ENCODE data around the gene CADM3. TPM values are rescaled to one million over a fixed set of nuclear protein-coding genes. Genes with fewer than 3 reads are reported as not detected.

Gene CADM3
- polyA plus RNA-seq, 3 donors: not detected

DNA sequence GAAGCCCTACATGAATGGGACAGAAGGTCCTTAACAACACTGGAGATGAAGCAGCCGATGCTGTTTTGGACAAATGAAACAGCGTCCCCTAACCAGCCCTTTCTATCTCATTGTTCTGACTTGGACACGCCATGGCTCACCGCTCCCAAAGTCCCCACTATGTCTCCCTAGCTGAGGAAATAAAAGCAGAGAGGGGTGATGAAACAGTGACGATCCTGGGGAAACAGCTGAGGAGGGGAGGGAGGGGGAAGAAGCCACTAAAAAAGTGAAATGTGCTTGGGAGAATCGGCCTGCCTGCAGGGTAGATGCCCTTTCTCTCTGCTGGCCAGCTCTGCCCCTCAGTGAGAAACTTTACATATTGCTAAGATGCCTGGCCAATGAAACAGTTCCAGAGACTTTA is 32.2 kb downstream of the CADM3 start:
- H3K27ac ChIP-seq (ENCODE audit: low read depth in 1 of 2, low read length in 2 of 2): no peak overlapping the region
- no peak overlapping the region for H3K4me3 ChIP-seq (replicated peaks in 1 of 3; ENCODE audit: low read depth in 2 of 3, low read length in 3 of 3)

DNA sequence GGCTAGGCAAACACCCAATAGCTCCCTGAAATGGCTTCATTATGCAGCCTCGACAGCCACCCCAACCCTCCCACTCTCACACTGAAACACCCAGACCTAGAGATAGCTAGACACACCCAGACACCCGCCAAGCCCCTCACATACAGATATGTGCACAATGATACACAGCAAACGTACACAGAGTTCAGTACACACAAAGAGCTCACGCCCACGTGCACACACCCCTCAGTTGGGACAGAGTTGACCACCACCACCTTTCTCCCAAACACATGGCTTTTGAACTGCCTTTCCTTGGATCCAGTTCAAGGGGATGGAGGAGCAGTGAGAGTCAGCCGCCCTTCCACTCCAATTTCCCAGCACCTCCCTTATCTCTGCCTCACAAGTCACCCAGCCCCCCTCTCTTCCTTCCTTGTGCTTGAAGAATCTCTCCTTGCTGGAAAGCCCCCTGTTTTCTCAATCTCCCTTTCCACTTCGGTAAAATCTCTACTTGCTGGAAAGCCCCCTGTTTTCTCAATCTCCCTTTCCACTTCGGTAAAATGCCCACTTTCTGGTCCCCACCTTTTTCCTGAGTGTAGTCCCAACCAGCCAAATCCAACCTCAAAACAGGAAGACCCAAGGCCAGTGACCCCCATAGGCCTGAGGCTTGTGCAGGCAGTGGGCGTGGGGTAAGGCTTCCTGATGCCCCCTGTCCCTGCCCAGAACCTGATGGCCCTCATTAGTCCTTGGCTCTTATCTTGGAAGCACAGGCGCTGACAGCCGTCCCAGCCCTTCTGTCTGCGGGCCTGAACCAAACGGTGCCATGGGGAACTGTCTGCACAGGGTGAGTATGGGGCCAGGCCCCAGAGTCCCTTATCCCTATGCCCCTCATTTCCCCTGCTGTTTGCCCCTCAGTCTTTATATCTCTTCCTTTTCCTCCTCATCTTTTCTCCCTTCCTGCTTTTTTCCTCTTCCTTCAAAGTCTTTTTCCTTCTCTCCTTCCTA is 33.0 kb downstream of the CADM3 start, which contains the start of gene ACKR1:
ACKR1 (plus strand) TSS at position 715 of the 981 bp plus-strand sequence; CDS start at position 800, 85 bp downstream.
- no peak within 1 kb of the TSS for H2AFZ ChIP-seq (ENCODE audit: insufficient read depth, low read depth, low read length, poor library complexity, severe bottlenecking)
- peaks cover 0 to 2% (median 0%) of the 10 kb centered on the region in 7 donors for H3K9me3 Mint-ChIP-seq
- peaks cover 12 to 31% (median 24%) of the 10 kb centered on the region in 3 donors for H3K27me3 Mint-ChIP-seq (ENCODE audit: low read depth in 3 of 3)
- H3K4me2 ChIP-seq (replicated peaks; ENCODE audit: extremely low read depth, low read length, poor library complexity, severe bottlenecking): no peak within 1 kb of the TSS
- TF ChIP-seq, protein P1, sequence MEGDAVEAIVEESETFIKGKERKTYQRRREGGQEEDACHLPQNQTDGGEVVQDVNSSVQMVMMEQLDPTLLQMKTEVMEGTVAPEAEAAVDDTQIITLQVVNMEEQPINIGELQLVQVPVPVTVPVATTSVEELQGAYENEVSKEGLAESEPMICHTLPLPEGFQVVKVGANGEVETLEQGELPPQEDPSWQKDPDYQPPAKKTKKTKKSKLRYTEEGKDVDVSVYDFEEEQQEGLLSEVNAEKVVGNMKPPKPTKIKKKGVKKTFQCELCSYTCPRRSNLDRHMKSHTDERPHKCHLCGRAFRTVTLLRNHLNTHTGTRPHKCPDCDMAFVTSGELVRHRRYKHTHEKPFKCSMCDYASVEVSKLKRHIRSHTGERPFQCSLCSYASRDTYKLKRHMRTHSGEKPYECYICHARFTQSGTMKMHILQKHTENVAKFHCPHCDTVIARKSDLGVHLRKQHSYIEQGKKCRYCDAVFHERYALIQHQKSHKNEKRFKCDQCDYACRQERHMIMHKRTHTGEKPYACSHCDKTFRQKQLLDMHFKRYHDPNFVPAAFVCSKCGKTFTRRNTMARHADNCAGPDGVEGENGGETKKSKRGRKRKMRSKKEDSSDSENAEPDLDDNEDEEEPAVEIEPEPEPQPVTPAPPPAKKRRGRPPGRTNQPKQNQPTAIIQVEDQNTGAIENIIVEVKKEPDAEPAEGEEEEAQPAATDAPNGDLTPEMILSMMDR (IDR thresholded peaks at IDR 0.05): no peak
- H3K4me3 ChIP-seq (replicated peaks in 1 of 3; ENCODE audit: low read depth in 2 of 3, low read length in 3 of 3): no peak within 1 kb of the TSS
- H3K27ac Mint-ChIP-seq: peak within 1 kb of the TSS in 2 of 7 donors; percentile 37
- no peaks in the 10 kb centered on the region for H4K20me1 ChIP-seq (ENCODE audit: insufficient read depth, low read length)
- H3K9me3 ChIP-seq (replicated peaks in 1 of 2; ENCODE audit: control insufficient read depth in 1 of 2, insufficient read depth in 1 of 2, low read length in 2 of 2): no peaks in the 10 kb centered on the region
- no peaks in the 10 kb centered on the region for H3K36me3 Mint-ChIP-seq
- DNase-seq: no peak
- H3K4me1 Mint-ChIP-seq: peaks cover 45% of the 10 kb centered on the region
- H3K27ac ChIP-seq (ENCODE audit: low read depth in 1 of 2, low read length in 2 of 2): no peak within 1 kb of the TSS
- H3K36me3 ChIP-seq (replicated peaks in 1 of 2; ENCODE audit: control insufficient read depth in 1 of 2, insufficient read depth in 2 of 2, low read length in 2 of 2): no peaks in the 10 kb centered on the region
- no peaks in the 10 kb centered on the region for H3K79me2 ChIP-seq (ENCODE audit: insufficient read depth, low read length)
- peaks cover 0 to 19% of the 10 kb centered on the region in 2 donors for H3K27me3 ChIP-seq (ENCODE audit: control insufficient read depth in 2 of 2, insufficient read depth in 2 of 2, low read length in 2 of 2)
- H3K9ac ChIP-seq (ENCODE audit: insufficient read depth, low read length, poor library complexity, severe bottlenecking): no peak within 1 kb of the TSS
- no peak within 1 kb of the TSS for H3K4me3 Mint-ChIP-seq
- H3K4me1 ChIP-seq (ENCODE audit: control insufficient read depth in 1 of 2, insufficient read depth in 2 of 2, low read length in 2 of 2): peaks cover 19 to 25% of the 10 kb centered on the region in 2 donors
- intact Hi-C loops (cut with micrococcal nuclease): loop anchor here in 1 of 2 donors (5.0 kb wide), 1 partner anchor 57 kb away; no protein-coding TSS in a partner anchor
- WGBS (ENCODE audit: insufficient coverage): 68% methylated on average over 12 of the region's 13 CpGs

More for the DNA sequence above, 32.2 kb downstream of the CADM3 start:
- TF ChIP-seq, protein P1 (IDR thresholded peaks at IDR 0.05): no peak
- H2AFZ ChIP-seq (ENCODE audit: insufficient read depth, low read depth, low read length, poor library complexity, severe bottlenecking): no peak overlapping the region
- Mint-ChIP-seq H3K4me3 (no peak overlapping the region), H3K4me1 (peaks cover 47% of the 10 kb centered on the region), H3K9me3 (peaks cover 0 to 2% (median 0%) of the 10 kb centered on the region in 7 donors), H3K27ac (no peak overlapping the region), H3K36me3 (no peaks in the 10 kb centered on the region), H3K27me3 (ENCODE audit: low read depth in 3 of 3) (peaks cover 15 to 26% (median 18%) of the 10 kb centered on the region in 3 donors)
- no peaks in the 10 kb centered on the region for H4K20me1 ChIP-seq (ENCODE audit: insufficient read depth, low read length)
- no peaks in the 10 kb centered on the region for H3K36me3 ChIP-seq (replicated peaks in 1 of 2; ENCODE audit: control insufficient read depth in 1 of 2, insufficient read depth in 2 of 2, low read length in 2 of 2)
- H3K4me1 ChIP-seq (ENCODE audit: control insufficient read depth in 1 of 2, insufficient read depth in 2 of 2, low read length in 2 of 2): peaks cover 19 to 25% of the 10 kb centered on the region in 2 donors
- H3K4me2 ChIP-seq (replicated peaks; ENCODE audit: extremely low read depth, low read length, poor library complexity, severe bottlenecking): no peak overlapping the region
- H3K9me3 ChIP-seq (replicated peaks in 1 of 2; ENCODE audit: control insufficient read depth in 1 of 2, insufficient read depth in 1 of 2, low read length in 2 of 2): no peaks in the 10 kb centered on the region
- peaks cover 0 to 13% of the 10 kb centered on the region in 2 donors for H3K27me3 ChIP-seq (ENCODE audit: control insufficient read depth in 2 of 2, insufficient read depth in 2 of 2, low read length in 2 of 2)
- DNase-seq: no peak
- WGBS (ENCODE audit: insufficient coverage): 0% methylated on average over 1 of the region's 6 CpGs
- H3K9ac ChIP-seq (ENCODE audit: insufficient read depth, low read length, poor library complexity, severe bottlenecking): no peak overlapping the region
- H3K79me2 ChIP-seq (ENCODE audit: insufficient read depth, low read length): no peaks in the 10 kb centered on the region
- intact Hi-C loops (cut with micrococcal nuclease): loop anchor here in 1 of 2 donors (5.0 kb wide), 1 partner anchor 56 kb away; no protein-coding TSS in a partner anchor
